Stimulated activated naive CD8-positive, alpha-beta T cell treated with anti-CD3 and anti-CD28 coated beads, Interleukin-15, Interleukin-2, amounts not matched to agents 100 ng/mL and 50 ng/mL, for 24 hours (primary cell): ENCODE results near the gene TMPRSS9.
"Not testable (repeated sequence)": the region's sequence is repeated elsewhere in the genome, so short reads cannot be mapped to it uniquely, and the experiment has no call there.

ENCODE experiments used
- H3K27ac Mint-ChIP-seq: one replicate; pipeline ENCODE4 v1.8.0; 2021; ENCODE audit warnings: mild to moderate bottlenecking, mixed read lengths
- H3K27me3 Mint-ChIP-seq: one replicate; pipeline ENCODE4 v1.8.0; 2021; ENCODE audit warnings: mixed read lengths
- H3K36me3 Mint-ChIP-seq: one replicate; pipeline ENCODE4 v1.8.0; 2021; ENCODE audit warnings: low read depth, mixed read lengths
- H3K4me1 Mint-ChIP-seq: one replicate; pipeline ENCODE4 v1.8.0; 2021; ENCODE audit warnings: low read depth, mixed read lengths
- H3K4me3 Mint-ChIP-seq: one replicate; pipeline ENCODE4 v1.8.0; 2021; ENCODE audit warnings: mild to moderate bottlenecking, mixed read lengths
- H3K9me3 Mint-ChIP-seq: one replicate; pipeline ENCODE4 v1.8.0; 2021; ENCODE audit warnings: mixed read lengths

TMPRSS9 gene

GRCh38 chr19:2399582-2399981 is 39.5 kb downstream of the TMPRSS9 start:
- Mint-ChIP-seq H3K27me3 (no peaks in the 10 kb centered on the region), H3K36me3 (no peaks in the 10 kb centered on the region), H3K27ac (no peak overlapping the region), H3K4me3 (no peak overlapping the region), H3K9me3 (no peaks in the 10 kb centered on the region), H3K4me1 (no peaks in the 10 kb centered on the region)

GRCh38 chr19:2408247-2408646 is 48.2 kb downstream of the TMPRSS9 start:
- H3K9me3 Mint-ChIP-seq: no peaks in the 10 kb centered on the region
- H3K27me3 Mint-ChIP-seq: no peaks in the 10 kb centered on the region
- no peak overlapping the region for H3K27ac Mint-ChIP-seq
- no peaks in the 10 kb centered on the region for H3K36me3 Mint-ChIP-seq
- no peaks in the 10 kb centered on the region for H3K4me1 Mint-ChIP-seq
- H3K4me3 Mint-ChIP-seq: no peak overlapping the region

GRCh38 chr19:2409352-2409912 is 49.4 kb downstream of the TMPRSS9 start:
- H3K36me3 Mint-ChIP-seq: no peaks in the 10 kb centered on the region
- H3K27ac Mint-ChIP-seq: no peak overlapping the region
- H3K4me1 Mint-ChIP-seq: no peaks in the 10 kb centered on the region
- H3K9me3 Mint-ChIP-seq: no peaks in the 10 kb centered on the region
- H3K4me3 Mint-ChIP-seq: no peak overlapping the region
- H3K27me3 Mint-ChIP-seq: no peaks in the 10 kb centered on the region

- Mint-ChIP-seq H3K36me3 (no peaks in the 10 kb centered on the region), H3K9me3 (no peaks in the 10 kb centered on the region), H3K4me3 (no peak overlapping the region), H3K4me1 (no peaks in the 10 kb centered on the region), H3K27ac (no peak overlapping the region), H3K27me3 (no peaks in the 10 kb centered on the region)
Measured at GRCh38 chr19:2410023-2410422, 50.0 kb downstream of the TMPRSS9 start.

- H3K9me3 Mint-ChIP-seq: no peaks in the 10 kb centered on the region
- no peak overlapping the region for H3K27ac Mint-ChIP-seq
- no peaks in the 10 kb centered on the region for H3K27me3 Mint-ChIP-seq
- no peaks in the 10 kb centered on the region for H3K36me3 Mint-ChIP-seq
- H3K4me1 Mint-ChIP-seq: no peaks in the 10 kb centered on the region
- H3K4me3 Mint-ChIP-seq: no peak overlapping the region
Measured at GRCh38 chr19:2411709-2412108, 51.6 kb downstream of the TMPRSS9 start.

GRCh38 chr19:2412449-2412848 is 52.4 kb downstream of the TMPRSS9 start:
- no peak overlapping the region for H3K4me3 Mint-ChIP-seq
- no peaks in the 10 kb centered on the region for H3K4me1 Mint-ChIP-seq
- peaks cover under 1% of the 10 kb centered on the region for H3K36me3 Mint-ChIP-seq
- H3K27ac Mint-ChIP-seq: no peak overlapping the region
- no peaks in the 10 kb centered on the region for H3K9me3 Mint-ChIP-seq
- H3K27me3 Mint-ChIP-seq: no peaks in the 10 kb centered on the region

GRCh38 chr19:2413159-2413558 is 53.1 kb downstream of the TMPRSS9 start:
- Mint-ChIP-seq H3K9me3 (no peaks in the 10 kb centered on the region), H3K27ac (peak overlapping the region; percentile 26), H3K36me3 (peaks cover 6% of the 10 kb centered on the region)

GRCh38 chr19:2413629-2414028 is 53.6 kb downstream of the TMPRSS9 start:
- H3K27me3 Mint-ChIP-seq: no peaks in the 10 kb centered on the region
- peaks cover 6% of the 10 kb centered on the region for H3K36me3 Mint-ChIP-seq
- H3K4me1 Mint-ChIP-seq: no peaks in the 10 kb centered on the region
- no peak overlapping the region for H3K4me3 Mint-ChIP-seq
- no peaks in the 10 kb centered on the region for H3K9me3 Mint-ChIP-seq
- H3K27ac Mint-ChIP-seq: no peak overlapping the region

More at GRCh38 chr19:2413159-2413558, 53.1 kb downstream of the TMPRSS9 start:
- Mint-ChIP-seq H3K4me3 (no peak overlapping the region), H3K4me1 (no peaks in the 10 kb centered on the region), H3K27me3 (no peaks in the 10 kb centered on the region)

GRCh38 chr19:2415281-2415972 is 55.4 kb downstream of the TMPRSS9 start:
- no peak overlapping the region for H3K4me3 Mint-ChIP-seq
- H3K9me3 Mint-ChIP-seq: no peaks in the 10 kb centered on the region
- no peak overlapping the region for H3K27ac Mint-ChIP-seq
- no peaks in the 10 kb centered on the region for H3K4me1 Mint-ChIP-seq
- no peaks in the 10 kb centered on the region for H3K27me3 Mint-ChIP-seq
- peaks cover 6% of the 10 kb centered on the region for H3K36me3 Mint-ChIP-seq

GRCh38 chr19:2415973-2416319 is 55.9 kb downstream of the TMPRSS9 start:
- H3K27ac Mint-ChIP-seq: no peak overlapping the region
- no peaks in the 10 kb centered on the region for H3K9me3 Mint-ChIP-seq
- no peaks in the 10 kb centered on the region for H3K4me1 Mint-ChIP-seq
- H3K4me3 Mint-ChIP-seq: no peak overlapping the region
- peaks cover 6% of the 10 kb centered on the region for H3K36me3 Mint-ChIP-seq
- no peaks in the 10 kb centered on the region for H3K27me3 Mint-ChIP-seq

- H3K27ac Mint-ChIP-seq: no peak overlapping the region
- no peaks in the 10 kb centered on the region for H3K27me3 Mint-ChIP-seq
- no peaks in the 10 kb centered on the region for H3K9me3 Mint-ChIP-seq
- H3K36me3 Mint-ChIP-seq: peaks cover 6% of the 10 kb centered on the region
- no peaks in the 10 kb centered on the region for H3K4me1 Mint-ChIP-seq
- H3K4me3 Mint-ChIP-seq: no peak overlapping the region
Measured at GRCh38 chr19:2416321-2417097, 56.4 kb downstream of the TMPRSS9 start.

GRCh38 chr19:2417436-2417835 is 57.4 kb downstream of the TMPRSS9 start:
- not testable (repeated sequence) for H3K9me3 Mint-ChIP-seq, H3K27ac Mint-ChIP-seq, H3K4me1 Mint-ChIP-seq, H3K27me3 Mint-ChIP-seq, H3K4me3 Mint-ChIP-seq, H3K36me3 Mint-ChIP-seq

GRCh38 chr19:2417881-2418406 is 57.9 kb downstream of the TMPRSS9 start:
- Mint-ChIP-seq H3K27ac (no peak overlapping the region), H3K9me3 (no peaks in the 10 kb centered on the region), H3K36me3 (peaks cover 6% of the 10 kb centered on the region), H3K4me3 (no peak overlapping the region), H3K27me3 (no peaks in the 10 kb centered on the region), H3K4me1 (no peaks in the 10 kb centered on the region)

- H3K4me3 Mint-ChIP-seq: no peak overlapping the region
- H3K27ac Mint-ChIP-seq: no peak overlapping the region
Measured at GRCh38 chr19:2419754-2420153, 59.7 kb downstream of the TMPRSS9 start.

GRCh38 chr19:2420490-2420889 is 60.4 kb downstream of the TMPRSS9 start:
- H3K4me1 Mint-ChIP-seq: no peaks in the 10 kb centered on the region
- no peak overlapping the region for H3K27ac Mint-ChIP-seq
- peaks cover 6% of the 10 kb centered on the region for H3K36me3 Mint-ChIP-seq
- H3K4me3 Mint-ChIP-seq: no peak overlapping the region
- H3K9me3 Mint-ChIP-seq: no peaks in the 10 kb centered on the region
- no peaks in the 10 kb centered on the region for H3K27me3 Mint-ChIP-seq

More at GRCh38 chr19:2419754-2420153, 59.7 kb downstream of the TMPRSS9 start:
- Mint-ChIP-seq H3K4me1 (no peaks in the 10 kb centered on the region), H3K9me3 (no peaks in the 10 kb centered on the region), H3K36me3 (peaks cover 6% of the 10 kb centered on the region), H3K27me3 (no peaks in the 10 kb centered on the region)
